ENCODE measurements around the gene TXNDC5. TPM values are rescaled to one million over a fixed set of nuclear protein-coding genes. Genes with fewer than 3 reads are reported as not detected.

The TXNDC5 gene
- total RNA-seq, 1 donor from 2014 or later = 88.1 TPM

- Histone ChIP-seq H3K27me3 (no peaks in the 10 kb centered on the region), H3K27ac (no peak overlapping the region), H3K4me3 (no peak overlapping the region), H3K36me3 (no peaks in the 10 kb centered on the region), H3K9me3 (no peaks in the 10 kb centered on the region), H3K4me1 (no peaks in the 10 kb centered on the region)
- intact Hi-C loops (cut with DNase I) = no loop called here
- TF ChIP-seq POLR2A (IDR thresholded peaks at IDR 0.05) = no peak
- TF ChIP-seq CTCF (IDR thresholded peaks at IDR 0.05) = no peak
- no peak for TF ChIP-seq POLR2AphosphoS5 (IDR thresholded peaks at IDR 0.05; ENCODE audit: insufficient read depth in 1 of 2, low read depth in 1 of 2)
- DNase-seq (ENCODE audit: extremely low spot score in 2 of 2) = no peak
Observed at GRCh38 chr6:7916959-7917358, 6.4 kb upstream of the TXNDC5 start.

DNA sequence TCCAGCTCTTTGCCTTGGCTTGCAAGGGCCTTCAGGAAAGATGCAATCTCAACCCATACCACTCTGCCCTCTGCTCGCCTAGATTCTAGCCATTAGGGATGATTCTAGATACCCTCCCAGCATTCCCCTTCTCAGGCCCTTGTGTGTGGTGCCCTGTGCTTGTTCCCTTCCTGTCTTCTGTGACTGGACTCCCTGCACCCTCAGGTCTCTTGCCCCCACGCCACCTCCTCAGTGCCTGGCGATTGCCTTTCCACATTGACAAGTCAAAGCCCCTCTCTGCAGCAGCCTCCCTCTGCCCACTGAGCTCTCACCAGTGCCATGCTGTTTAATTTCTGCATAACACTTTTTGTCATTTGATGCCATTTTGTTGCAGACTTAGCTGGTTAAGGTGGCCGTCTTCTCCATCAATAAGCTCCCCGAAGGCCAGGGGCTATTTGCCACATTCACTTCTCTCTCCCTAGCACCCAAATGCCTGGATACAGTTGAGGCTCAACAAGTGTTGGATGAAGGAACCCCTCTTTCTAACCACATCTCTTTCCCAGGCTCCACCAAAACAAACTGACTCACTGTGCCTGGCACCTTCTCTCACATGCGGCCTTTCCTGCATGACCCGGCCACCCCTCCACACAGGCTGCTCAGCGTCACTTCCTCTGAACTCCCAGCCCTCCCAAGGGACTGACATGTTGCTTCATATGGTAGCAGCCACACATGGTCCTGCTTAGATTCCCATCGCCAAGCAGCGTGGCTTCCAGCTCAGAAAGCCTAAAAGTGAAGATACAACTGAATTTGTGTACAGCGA, 4.6 kb upstream of the TXNDC5 start:
- H3K27me3 ChIP-seq = no peaks in the 10 kb centered on the region
- no peak overlapping the region for H3K4me3 ChIP-seq
- peak in 1 of 2 donors; percentile 36 for TF ChIP-seq POLR2AphosphoS5 (IDR thresholded peaks at IDR 0.05; ENCODE audit: insufficient read depth in 1 of 2, low read depth in 1 of 2)
- TF ChIP-seq POLR2A (IDR thresholded peaks at IDR 0.05) = no peak
- no peak for TF ChIP-seq CTCF (IDR thresholded peaks at IDR 0.05)
- H3K9me3 ChIP-seq = no peaks in the 10 kb centered on the region
- peak in 1 of 2 donors; percentile 87 for DNase-seq (ENCODE audit: extremely low spot score in 2 of 2)
- peaks cover 6% of the 10 kb centered on the region for H3K4me1 ChIP-seq
- H3K36me3 ChIP-seq = no peaks in the 10 kb centered on the region
- intact Hi-C loops (cut with DNase I) = no loop called here
- no peak overlapping the region for H3K27ac ChIP-seq

DNA sequence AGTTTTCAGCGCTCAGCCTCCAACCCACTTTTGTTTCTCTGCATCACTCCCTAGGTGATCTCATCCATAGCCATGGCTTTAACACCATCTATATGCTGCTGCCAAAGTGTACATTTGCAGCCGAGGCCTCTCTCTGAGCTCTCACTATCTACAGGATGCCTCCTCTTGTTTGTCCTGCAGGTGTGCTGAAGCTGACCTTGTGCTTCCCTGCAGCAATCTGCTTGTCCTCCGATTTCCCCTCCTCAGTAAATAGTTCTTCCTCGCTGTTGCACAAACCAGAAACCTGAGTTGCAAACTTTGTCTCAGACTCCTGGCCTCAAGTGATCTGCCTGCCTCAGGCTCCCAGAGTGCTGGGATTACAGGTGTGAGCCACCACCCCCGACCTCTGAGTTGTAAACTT, 3.7 kb upstream of the TXNDC5 start:
- H3K9me3 ChIP-seq = no peaks in the 10 kb centered on the region
- TF ChIP-seq CTCF (IDR thresholded peaks at IDR 0.05) (no peak), POLR2AphosphoS5 (IDR thresholded peaks at IDR 0.05; ENCODE audit: insufficient read depth in 1 of 2, low read depth in 1 of 2) (no peak), POLR2A (IDR thresholded peaks at IDR 0.05) (no peak)
- H3K4me3 ChIP-seq = no peak overlapping the region
- no peak overlapping the region for H3K27ac ChIP-seq
- intact Hi-C loops (cut with DNase I) = no loop called here
- H3K36me3 ChIP-seq = no peaks in the 10 kb centered on the region
- peaks cover 11% of the 10 kb centered on the region for H3K4me1 ChIP-seq
- H3K27me3 ChIP-seq = no peaks in the 10 kb centered on the region
- DNase-seq (ENCODE audit: extremely low spot score in 2 of 2) = peak in 1 of 2 donors; percentile 58

DNA sequence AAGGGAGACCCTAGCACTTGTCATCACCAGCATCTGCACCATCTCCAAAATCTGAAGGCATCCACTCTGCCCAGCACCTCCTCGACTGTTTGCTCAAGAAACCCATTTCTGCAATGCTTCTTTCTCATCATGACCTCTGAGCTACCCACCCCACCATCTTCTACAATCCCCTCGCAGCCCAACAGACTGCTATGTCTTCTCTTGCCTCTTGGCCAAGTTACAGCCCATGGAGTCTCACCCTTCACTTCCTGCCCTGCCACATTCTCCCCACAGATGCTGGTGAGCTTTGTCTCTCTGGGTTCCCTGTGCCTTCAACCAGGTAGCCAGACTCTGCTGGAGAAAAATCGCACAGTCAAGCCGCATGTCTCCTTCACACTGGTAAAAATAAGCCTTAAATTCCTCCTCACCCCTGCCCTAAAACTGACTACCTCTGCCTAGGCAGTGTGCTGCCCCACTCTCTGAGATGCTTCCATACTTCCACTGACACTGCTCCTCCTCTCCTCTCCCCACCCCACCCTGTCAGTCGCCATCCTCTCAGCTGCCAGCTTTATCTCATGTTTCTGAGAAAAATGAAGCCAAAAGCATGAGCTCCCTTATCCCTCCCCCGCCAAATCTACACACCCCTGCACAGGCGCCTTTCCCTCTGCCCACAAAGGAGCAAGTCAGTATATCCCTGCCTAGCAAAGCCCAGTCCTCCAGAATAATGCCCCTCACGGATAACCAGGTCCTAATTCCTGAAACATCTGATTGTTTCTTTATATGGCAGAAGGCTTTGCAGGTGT, 2.3 kb upstream of the TXNDC5 start:
- Histone ChIP-seq H3K9me3 (no peaks in the 10 kb centered on the region), H3K27ac (no peak overlapping the region), H3K27me3 (no peaks in the 10 kb centered on the region), H3K36me3 (no peaks in the 10 kb centered on the region), H3K4me1 (peaks cover 21% of the 10 kb centered on the region), H3K4me3 (no peak overlapping the region)
- TF ChIP-seq POLR2A (IDR thresholded peaks at IDR 0.05) = no peak
- TF ChIP-seq POLR2AphosphoS5 (IDR thresholded peaks at IDR 0.05; ENCODE audit: insufficient read depth in 1 of 2, low read depth in 1 of 2) = no peak
- TF ChIP-seq CTCF (IDR thresholded peaks at IDR 0.05) = no peak
- intact Hi-C loops (cut with DNase I) = no loop called here
- peak in 1 of 2 donors; percentile 82 for DNase-seq (ENCODE audit: extremely low spot score in 2 of 2)
